ENCODE results near the gene RAB15. TPM values are rescaled to one million over a fixed set of nuclear protein-coding genes. Genes with fewer than 3 reads are reported as not detected.

Gene RAB15
- total RNA-seq, 2 donors from 2014 or later = 3.2 to 7.8 TPM

- peaks cover 6 to 17% of the 10 kb centered on the region in 2 donors for H3K4me1 ChIP-seq (ENCODE audit: control insufficient read depth in 1 of 2, low read depth in 2 of 2)
- H3K27me3 ChIP-seq (replicated peaks; ENCODE audit: insufficient read depth) = no peaks in the 10 kb centered on the region
- DNase-seq (ENCODE audit: low spot score) = no peak
- no peaks in the 10 kb centered on the region for H3K9me3 ChIP-seq
- no peak for TF ChIP-seq CTCF (IDR thresholded peaks at IDR 0.05)
- peak; percentile 6 for ATAC-seq (ENCODE audit: insufficient number of reproducible peaks, low FRiP score, low read depth)
- peak overlapping the region; percentile 90 for H3K4me3 ChIP-seq
- H3K27ac ChIP-seq = no peak overlapping the region
- H3K36me3 ChIP-seq = no peaks in the 10 kb centered on the region
These were observed 1.2 kb downstream of the RAB15 start for GRCh38 chr14:64970776-64971477.

- no peak for DNase-seq (ENCODE audit: low spot score)
- Histone ChIP-seq H3K27ac (no peak overlapping the region), H3K9me3 (no peaks in the 10 kb centered on the region), H3K4me3 (no peak overlapping the region), H3K27me3 (replicated peaks; ENCODE audit: insufficient read depth) (no peaks in the 10 kb centered on the region), H3K36me3 (no peaks in the 10 kb centered on the region), H3K4me1 (ENCODE audit: control insufficient read depth in 1 of 2, low read depth in 2 of 2) (peaks cover 6 to 17% of the 10 kb centered on the region in 2 donors)
- no peak for TF ChIP-seq CTCF (IDR thresholded peaks at IDR 0.05)
- no peak for ATAC-seq (ENCODE audit: insufficient number of reproducible peaks, low FRiP score, low read depth)
These were observed 2.1 kb downstream of the RAB15 start for GRCh38 chr14:64970041-64970440.

- H3K36me3 ChIP-seq = no peaks in the 10 kb centered on the region
- ATAC-seq (ENCODE audit: insufficient number of reproducible peaks, low FRiP score, low read depth) (no peak), DNase-seq (ENCODE audit: low spot score) (no peak)
- H3K27ac ChIP-seq = no peak overlapping the region
- H3K9me3 ChIP-seq = no peaks in the 10 kb centered on the region
- H3K4me1 ChIP-seq (ENCODE audit: control insufficient read depth in 1 of 2, low read depth in 2 of 2) = peaks cover 6 to 17% of the 10 kb centered on the region in 2 donors
- no peaks in the 10 kb centered on the region for H3K27me3 ChIP-seq (replicated peaks; ENCODE audit: insufficient read depth)
- no peak for TF ChIP-seq CTCF (IDR thresholded peaks at IDR 0.05)
- no peak overlapping the region for H3K4me3 ChIP-seq
These were observed 3.5 kb downstream of the RAB15 start for GRCh38 chr14:64968651-64969050.

GRCh38 chr14:64968167-64968566 lies 4.0 kb downstream of the RAB15 start:
- H3K36me3 ChIP-seq = no peaks in the 10 kb centered on the region
- H3K9me3 ChIP-seq = no peaks in the 10 kb centered on the region
- H3K27ac ChIP-seq = no peak overlapping the region
- TF ChIP-seq CTCF (IDR thresholded peaks at IDR 0.05) = no peak
- H3K27me3 ChIP-seq (replicated peaks; ENCODE audit: insufficient read depth) = no peaks in the 10 kb centered on the region
- DNase-seq (ENCODE audit: low spot score) = no peak
- ATAC-seq (ENCODE audit: insufficient number of reproducible peaks, low FRiP score, low read depth) = no peak
- H3K4me3 ChIP-seq = no peak overlapping the region
- H3K4me1 ChIP-seq (ENCODE audit: control insufficient read depth in 1 of 2, low read depth in 2 of 2) = peaks cover 6 to 17% of the 10 kb centered on the region in 2 donors

GRCh38 chr14:64966976-64967375 lies 5.2 kb downstream of the RAB15 start:
- no peaks in the 10 kb centered on the region for H3K9me3 ChIP-seq
- H3K4me1 ChIP-seq (ENCODE audit: control insufficient read depth in 1 of 2, low read depth in 2 of 2) = peaks cover 6 to 12% of the 10 kb centered on the region in 2 donors
- H3K4me3 ChIP-seq = no peak overlapping the region
- H3K27ac ChIP-seq = no peak overlapping the region
- no peaks in the 10 kb centered on the region for H3K27me3 ChIP-seq (replicated peaks; ENCODE audit: insufficient read depth)
- no peak for DNase-seq (ENCODE audit: low spot score)
- no peaks in the 10 kb centered on the region for H3K36me3 ChIP-seq
- ATAC-seq (ENCODE audit: insufficient number of reproducible peaks, low FRiP score, low read depth) = no peak
- TF ChIP-seq CTCF (IDR thresholded peaks at IDR 0.05) = no peak

All from thoracic aorta (tissue), 2 donors.